H4 (cell line): ENCODE results near the gene RAD51C. TPM values are rescaled to one million over a fixed set of nuclear protein-coding genes. Genes with fewer than 3 reads are reported as not detected.
"Not testable (repeated sequence)": the region's sequence is repeated elsewhere in the genome, so short reads cannot be mapped to it uniquely, and the experiment has no call there.

Experiments used
- DNase-seq: peaks from one replicate; pipeline ENCODE4 v3.0.0-alpha.2; 2015; ENCODE audit warnings: low spot score
- total RNA-seq: library from RNA; depleted of rRNA; stranded (reverse); fragments of >200 nt; shearing (Covaris generic); gene quantifications from 2 replicates; pipeline ENCODE4 v1.2.3, GENCODE V29; 2014; rRNA removed

RAD51C gene
- total RNA-seq, 1 experiment from 2014 or later: 82.7 TPM

- no peak for DNase-seq
Measured at GRCh38 chr17:58734811-58735210, 42.4 kb downstream of the RAD51C start.

DNA sequence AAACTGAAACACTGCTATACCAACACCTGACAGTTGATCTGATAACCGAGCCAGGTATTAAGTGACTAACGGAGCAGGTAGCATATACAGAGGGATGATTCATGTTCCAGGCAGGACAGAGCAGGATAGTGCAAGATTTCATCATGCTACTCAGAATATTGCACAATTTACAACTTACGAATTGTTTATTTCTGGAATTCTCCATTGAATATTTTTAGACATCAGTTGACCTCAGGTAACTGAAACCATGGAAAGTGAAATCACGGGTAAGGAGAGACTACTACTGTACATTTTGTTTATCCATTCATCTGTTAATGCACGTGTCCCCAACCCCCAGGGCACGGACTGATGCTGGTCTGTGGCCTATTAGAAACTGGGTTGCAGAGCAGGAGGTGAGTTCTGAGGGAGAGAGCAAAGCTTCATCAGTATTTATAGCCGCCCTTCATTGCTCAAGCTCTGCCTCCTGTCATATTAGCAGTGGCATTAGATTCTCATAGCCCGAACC is 48.8 kb downstream of the RAD51C start:
- DNase-seq: peak; percentile 85

DNA sequence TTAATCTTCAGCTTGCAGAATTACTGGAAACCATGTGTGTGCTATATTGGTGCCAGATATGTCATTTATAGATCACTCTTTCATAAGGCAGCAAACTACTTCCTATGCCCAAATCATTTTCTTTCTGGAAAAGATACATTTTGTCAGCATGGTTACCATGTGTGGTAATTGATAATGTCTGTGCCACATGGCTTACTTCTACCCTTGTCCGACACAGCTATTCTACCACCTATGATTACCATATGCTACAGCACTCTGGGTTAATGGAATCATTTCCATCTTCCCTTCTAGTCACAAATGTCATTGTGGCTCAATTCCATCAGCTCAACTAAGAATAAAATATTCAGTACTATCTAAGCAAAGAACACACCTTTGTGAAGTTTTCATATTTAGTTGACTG is 55.3 kb downstream of the RAD51C start:
- DNase-seq: no peak

DNA sequence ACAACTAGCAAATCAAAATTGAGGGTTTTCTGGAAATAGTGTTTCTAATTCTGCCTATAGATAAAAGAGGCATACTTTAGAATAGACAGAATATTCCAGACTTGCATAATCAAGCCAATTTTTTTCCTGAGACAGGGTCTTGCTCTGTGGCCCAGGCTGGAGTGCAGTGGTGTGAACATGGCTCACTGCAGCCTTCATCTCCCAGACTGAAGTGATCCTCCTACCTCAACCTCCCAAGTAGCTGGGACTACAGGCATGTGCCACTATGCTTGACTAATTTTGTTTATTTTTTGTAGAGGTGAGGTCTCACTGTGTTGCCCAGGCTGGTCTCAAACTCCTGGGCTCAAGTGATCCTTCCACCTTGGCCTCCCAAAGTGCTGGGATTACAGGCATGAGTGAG is 57.2 kb downstream of the RAD51C start:
- not testable (repeated sequence) for DNase-seq

DNA sequence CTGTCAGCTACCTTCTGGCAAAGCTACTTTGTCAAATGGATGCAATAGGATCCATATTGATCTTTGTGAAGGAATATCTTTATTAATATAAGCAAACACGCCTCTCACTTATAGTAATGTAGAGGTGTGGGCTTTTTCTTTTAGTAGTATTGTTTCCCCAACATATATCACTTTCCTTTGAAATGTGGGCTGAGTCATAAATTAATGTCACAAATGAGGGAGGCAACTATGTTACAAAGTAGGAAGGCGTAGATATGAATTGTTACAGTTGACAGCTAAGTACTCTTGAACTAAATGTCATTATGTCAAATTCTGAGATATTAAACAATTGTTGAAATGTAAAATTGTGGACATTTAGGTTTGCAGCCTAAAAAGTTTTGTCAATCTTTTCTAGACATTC is 60.6 kb downstream of the RAD51C start:
- no peak for DNase-seq

DNA sequence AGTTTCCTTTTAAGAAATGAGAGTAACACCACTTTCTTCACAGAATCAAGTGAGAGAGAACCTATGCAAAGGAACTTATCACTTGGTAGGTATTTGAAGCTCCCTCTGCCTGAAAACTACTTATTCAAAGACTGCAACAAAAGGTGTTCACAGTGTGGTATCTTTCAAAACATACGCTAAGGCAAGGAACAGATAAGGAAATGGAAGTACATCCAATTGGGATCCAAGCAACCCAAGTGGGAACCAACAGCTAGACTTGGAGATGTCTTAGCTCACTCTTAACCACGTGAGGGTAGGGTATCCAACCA is 62.8 kb downstream of the RAD51C start:
- no peak for DNase-seq

GRCh38 chr17:58755577-58756245 is 63.3 kb downstream of the RAD51C start, which contains the start of gene PPM1E:
PPM1E (plus strand) TSS chr17:58755854.
- DNase-seq: peak; percentile 42

DNA sequence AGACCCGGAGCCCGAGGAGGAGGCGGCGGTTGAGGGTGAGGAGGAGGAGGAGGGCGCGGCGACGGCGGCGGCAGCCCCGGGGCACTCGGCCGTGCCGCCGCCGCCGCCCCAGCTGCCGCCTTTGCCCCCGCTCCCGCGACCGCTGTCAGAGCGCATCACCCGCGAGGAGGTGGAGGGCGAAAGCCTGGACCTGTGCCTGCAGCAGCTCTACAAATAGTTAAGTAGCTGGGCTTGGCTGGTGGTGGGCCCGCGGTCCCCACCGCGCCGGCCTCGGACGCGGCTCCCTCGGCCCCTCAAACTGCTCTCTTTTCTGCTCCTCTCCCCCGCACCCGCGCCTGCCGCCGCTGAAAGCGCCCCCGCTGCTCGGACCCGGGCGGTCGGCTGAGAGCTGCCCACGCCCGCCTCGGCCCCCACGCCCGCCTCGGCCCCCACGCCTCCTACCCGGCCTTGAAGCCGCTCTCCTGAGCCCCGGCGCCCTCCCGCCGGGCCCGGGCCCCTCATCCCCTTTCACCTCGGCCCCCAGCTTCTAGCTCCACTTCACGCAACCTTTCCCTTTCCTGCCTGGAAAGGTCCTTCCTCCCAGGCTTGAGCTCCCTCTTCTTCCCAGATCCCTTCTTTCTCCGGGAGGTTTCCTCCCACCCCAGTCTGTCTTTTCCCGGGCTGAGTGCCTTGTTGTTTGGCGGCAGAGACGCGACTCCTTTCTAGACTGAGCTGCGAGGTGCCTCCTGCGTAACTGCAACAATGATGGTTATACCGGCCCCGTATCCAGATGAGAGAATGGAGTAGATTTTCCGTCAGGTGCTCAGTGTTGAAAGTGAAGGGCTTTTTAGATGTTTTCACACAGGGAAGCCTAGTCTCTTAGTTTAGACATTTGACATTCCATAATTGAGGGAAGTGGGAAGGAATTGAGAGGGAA is 64.1 kb downstream of the RAD51C start:
- no peak for DNase-seq

DNA sequence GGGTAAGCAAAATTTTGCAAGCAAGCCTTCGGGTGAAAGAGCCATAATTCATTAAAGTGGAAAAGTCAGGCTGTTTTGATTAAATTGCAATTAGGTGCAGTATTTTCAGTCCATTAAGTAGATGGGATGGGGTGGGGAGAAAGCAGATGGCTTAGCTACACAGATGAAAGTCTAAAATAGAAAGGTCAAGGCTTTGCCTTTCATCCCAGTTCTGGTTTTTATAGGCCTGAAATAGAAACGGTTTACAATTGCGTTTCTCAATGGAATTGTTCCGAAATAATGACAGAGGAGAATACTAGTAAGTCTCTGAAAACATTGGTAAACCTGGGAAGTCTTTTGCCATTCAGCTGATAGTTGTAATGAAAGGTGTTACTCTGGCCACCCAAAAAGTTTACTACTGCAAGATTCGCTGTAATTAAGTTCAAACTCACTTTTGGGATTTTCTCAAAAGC is 64.8 kb downstream of the RAD51C start:
- no peak for DNase-seq

- no peak for DNase-seq
Measured at GRCh38 chr17:58758890-58759289, 66.5 kb downstream of the RAD51C start.

- DNase-seq: no peak
Measured at GRCh38 chr17:58759522-58759921, 67.1 kb downstream of the RAD51C start.

DNA sequence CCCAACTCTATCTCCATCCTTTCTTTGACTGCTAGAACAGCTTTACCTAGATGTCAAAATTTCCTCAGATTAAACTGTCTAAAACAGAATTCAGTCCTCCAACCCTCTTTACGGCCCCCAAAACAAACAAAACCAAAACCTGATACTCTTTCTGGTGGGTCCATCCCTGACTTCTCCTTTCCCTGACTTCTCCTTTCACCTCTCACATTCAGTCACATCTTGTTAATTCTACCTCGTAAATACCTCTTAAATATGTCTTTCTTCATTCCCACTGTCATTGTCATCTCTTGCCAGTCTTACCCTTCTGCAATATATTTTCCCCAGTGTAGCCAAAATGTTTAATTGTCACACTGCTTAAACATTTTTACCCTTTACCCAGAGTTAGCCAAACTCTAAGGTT is 67.8 kb downstream of the RAD51C start:
- no peak for DNase-seq

DNA sequence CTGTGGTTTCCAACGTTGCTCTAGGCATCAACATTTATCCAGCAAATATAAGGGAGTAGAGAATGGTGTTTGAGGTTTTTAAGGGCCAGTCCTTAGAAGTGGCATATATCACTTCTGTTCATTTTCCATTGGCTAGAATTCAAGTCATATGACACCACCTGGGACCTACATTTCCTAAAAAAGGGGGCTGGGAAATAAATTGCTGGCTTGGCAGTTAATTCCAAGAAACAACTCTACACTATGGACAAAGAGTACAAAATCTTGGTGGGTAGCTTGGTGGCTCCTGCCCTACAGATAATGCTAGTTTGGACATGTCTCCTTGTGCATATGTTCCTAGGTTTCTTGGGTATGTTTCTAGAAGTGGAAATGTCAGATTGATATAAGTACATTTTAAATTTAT is 70.9 kb downstream of the RAD51C start:
- no peak for DNase-seq

DNA sequence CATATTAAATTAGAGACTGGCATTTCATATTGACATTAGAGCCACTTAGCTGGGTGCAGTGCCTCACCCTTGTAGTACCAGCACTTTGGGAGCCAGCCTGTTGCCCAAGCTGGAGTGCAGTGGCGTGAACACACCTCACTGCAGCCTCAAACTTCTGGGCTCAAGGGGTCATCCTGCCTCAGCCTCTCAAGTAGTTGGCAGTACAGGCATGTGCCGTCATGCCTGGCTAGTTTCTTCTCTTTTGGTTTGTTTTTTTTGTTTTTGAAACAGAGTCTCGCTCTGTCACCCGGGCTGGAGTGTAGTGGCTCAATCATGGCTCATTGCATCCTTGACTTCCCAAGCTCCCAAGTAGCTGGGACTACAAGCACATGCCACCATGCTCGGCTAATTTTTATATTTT is 72.0 kb downstream of the RAD51C start:
- no peak for DNase-seq

GRCh38 chr17:58778482-58778881 is 86.1 kb downstream of the RAD51C start:
- DNase-seq: not testable (repeated sequence)

DNA sequence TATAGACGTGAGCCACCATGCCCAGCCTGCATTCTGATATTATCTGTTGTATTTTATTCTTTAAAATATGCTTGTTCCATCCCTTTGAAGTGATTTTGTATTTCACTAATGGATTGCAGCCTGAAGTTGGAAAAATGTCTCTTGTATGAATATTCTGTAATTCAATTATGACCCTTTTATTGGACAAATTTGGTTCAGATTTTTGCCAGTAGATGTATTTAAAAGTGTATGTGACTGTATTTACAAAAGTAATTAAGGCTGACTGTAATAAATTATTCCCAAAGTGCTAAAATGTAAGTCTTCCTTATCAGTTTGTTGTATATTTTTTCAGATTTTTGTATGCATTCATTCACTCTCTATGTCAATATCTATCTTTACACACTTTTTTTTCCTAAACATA is 87.0 kb downstream of the RAD51C start:
- DNase-seq: no peak

- peak; percentile 61 for DNase-seq
Measured at GRCh38 chr17:58783380-58783779, 91.0 kb downstream of the RAD51C start.

GRCh38 chr17:58785097-58785496 is 92.7 kb downstream of the RAD51C start:
- no peak for DNase-seq

Other genes with a start within 250 kb of the RAD51C start
- gene HSF5, start 204.2 kb upstream of the RAD51C start, total RNA-seq: not detected in 2 replicates
- 31.1 and 43.5 TPM in 2 replicates for gene MTMR4, start 178.0 kb upstream of the RAD51C start, total RNA-seq
- gene TEX14, start 557 bp upstream of the RAD51C start, total RNA-seq: 0.06 TPM in 1 of 2 replicates, not detected in the other
- 0.88 and 3.1 TPM in 2 replicates for gene PPM1E, start 63.3 kb downstream of the RAD51C start, total RNA-seq